GM18519 (cell line): ENCODE measurements around the gene HGFAC.
"Not testable (repeated sequence)": the region's sequence is repeated elsewhere in the genome, so short reads cannot be mapped to it uniquely, and the experiment has no call there.

Experiments
- ATAC-seq: cut with Tn5 transposase; IDR thresholded peaks from one replicate; pipeline ENCODE4 v1.9.1; 2021; ENCODE audit warnings: mild to moderate bottlenecking, moderate library complexity; ENCODE audit not compliant: unreplicated experiment, low FRiP score

Gene HGFAC

GRCh38 chr4:3440011-3440410 is 1.8 kb upstream of the HGFAC start:
- no peak for ATAC-seq

GRCh38 chr4:3440979-3441500 is 728 bp upstream of the HGFAC start:
- ATAC-seq = no peak

GRCh38 chr4:3442460-3442958 is 741 bp downstream of the HGFAC start:
- no peak for ATAC-seq

GRCh38 chr4:3442959-3443749 is 1.4 kb downstream of the HGFAC start:
- ATAC-seq = no peak

GRCh38 chr4:3443750-3444309 is 2.1 kb downstream of the HGFAC start:
- ATAC-seq = no peak

GRCh38 chr4:3444351-3445110 is 2.8 kb downstream of the HGFAC start:
- no peak for ATAC-seq

GRCh38 chr4:3445111-3445820 is 3.5 kb downstream of the HGFAC start:
- ATAC-seq = no peak

- ATAC-seq = no peak
These were observed 4.2 kb downstream of the HGFAC start for GRCh38 chr4:3445829-3446545.

- ATAC-seq = no peak
These were observed 5.0 kb downstream of the HGFAC start for GRCh38 chr4:3446631-3447320.

- no peak for ATAC-seq
These were observed 5.9 kb downstream of the HGFAC start for GRCh38 chr4:3447431-3448395.

GRCh38 chr4:3449047-3449573 is 7.3 kb downstream of the HGFAC start:
- ATAC-seq = no peak

- ATAC-seq = no peak
These were observed 8.1 kb downstream of the HGFAC start for GRCh38 chr4:3449574-3450534.

GRCh38 chr4:3450643-3451042 is 8.9 kb downstream of the HGFAC start:
- no peak for ATAC-seq

GRCh38 chr4:3451956-3452355 is 10.2 kb downstream of the HGFAC start:
- no peak for ATAC-seq

GRCh38 chr4:3452376-3452775 is 10.6 kb downstream of the HGFAC start:
- no peak for ATAC-seq

- not testable (repeated sequence) for ATAC-seq
These were observed 13.8 kb downstream of the HGFAC start for GRCh38 chr4:3455596-3455995.

- no peak for ATAC-seq
These were observed 16.6 kb downstream of the HGFAC start for GRCh38 chr4:3458371-3458770.
